ENCODE results near the gene PDE3A. TPM values are rescaled to one million over a fixed set of nuclear protein-coding genes. Genes with fewer than 3 reads are reported as not detected.

PDE3A gene
- polyA plus RNA-seq, 3 donors: 0.10 TPM; not detected in 2

GRCh38 chr12:20424841-20425240, 56.5 kb downstream of the PDE3A start:
- H3K9ac ChIP-seq (ENCODE audit: insufficient read depth, low read length, poor library complexity, severe bottlenecking): no peak overlapping the region
- DNase-seq: no peak
- Mint-ChIP-seq H3K9me3 (no peaks in the 10 kb centered on the region), H3K4me1 (peaks cover 7% of the 10 kb centered on the region), H3K36me3 (no peaks in the 10 kb centered on the region), H3K4me3 (no peak overlapping the region), H3K27ac (no peak overlapping the region), H3K27me3 (ENCODE audit: low read depth in 3 of 3) (no peaks in the 10 kb centered on the region)
- no peaks in the 10 kb centered on the region for H4K20me1 ChIP-seq (ENCODE audit: insufficient read depth, low read length)
- no peaks in the 10 kb centered on the region for H3K4me1 ChIP-seq (ENCODE audit: control insufficient read depth in 1 of 2, insufficient read depth in 2 of 2, low read length in 2 of 2)
- intact Hi-C loops (cut with micrococcal nuclease): no loop called here
- no peak overlapping the region for H2AFZ ChIP-seq (ENCODE audit: insufficient read depth, low read depth, low read length, poor library complexity, severe bottlenecking)
- H3K79me2 ChIP-seq (ENCODE audit: insufficient read depth, low read length): no peaks in the 10 kb centered on the region
- no peaks in the 10 kb centered on the region for H3K36me3 ChIP-seq (replicated peaks in 1 of 2; ENCODE audit: control insufficient read depth in 1 of 2, insufficient read depth in 2 of 2, low read length in 2 of 2)
- no peak overlapping the region for H3K4me2 ChIP-seq (replicated peaks; ENCODE audit: extremely low read depth, low read length, poor library complexity, severe bottlenecking)
- no peaks in the 10 kb centered on the region for H3K9me3 ChIP-seq (replicated peaks in 1 of 2; ENCODE audit: control insufficient read depth in 1 of 2, insufficient read depth in 1 of 2, low read length in 2 of 2)
- H3K27ac ChIP-seq (ENCODE audit: low read depth in 1 of 2, low read length in 2 of 2): no peak overlapping the region
- no peak overlapping the region for H3K4me3 ChIP-seq (replicated peaks in 1 of 3; ENCODE audit: low read depth in 2 of 3, low read length in 3 of 3)
- no peaks in the 10 kb centered on the region for H3K27me3 ChIP-seq (ENCODE audit: control insufficient read depth in 2 of 2, insufficient read depth in 2 of 2, low read length in 2 of 2)
- WGBS (ENCODE audit: insufficient coverage): 94% methylated on average over 2 of the region's 4 CpGs
- no peak for TF ChIP-seq CTCF (IDR thresholded peaks at IDR 0.05)

GRCh38 chr12:20426191-20426590, 57.9 kb downstream of the PDE3A start:
- no peak overlapping the region for H3K4me2 ChIP-seq (replicated peaks; ENCODE audit: extremely low read depth, low read length, poor library complexity, severe bottlenecking)
- H3K27ac ChIP-seq (ENCODE audit: low read depth in 1 of 2, low read length in 2 of 2): no peak overlapping the region
- no peak overlapping the region for H3K4me3 ChIP-seq (replicated peaks in 1 of 3; ENCODE audit: low read depth in 2 of 3, low read length in 3 of 3)
- no CpG with 5 or more reads among the region's 5 CpGs for whole genome bisulfite sequencing (ENCODE audit: insufficient coverage)
- peaks cover 7% of the 10 kb centered on the region for H3K4me1 Mint-ChIP-seq
- no peaks in the 10 kb centered on the region for H3K4me1 ChIP-seq (ENCODE audit: control insufficient read depth in 1 of 2, insufficient read depth in 2 of 2, low read length in 2 of 2)
- H3K36me3 Mint-ChIP-seq: no peaks in the 10 kb centered on the region
- H3K79me2 ChIP-seq (ENCODE audit: insufficient read depth, low read length): no peaks in the 10 kb centered on the region
- no peak for DNase-seq
- no peaks in the 10 kb centered on the region for H3K9me3 Mint-ChIP-seq
- TF ChIP-seq CTCF (IDR thresholded peaks at IDR 0.05): no peak
- no peak overlapping the region for H3K4me3 Mint-ChIP-seq
- no peak overlapping the region for H3K27ac Mint-ChIP-seq
- no peak overlapping the region for H2AFZ ChIP-seq (ENCODE audit: insufficient read depth, low read depth, low read length, poor library complexity, severe bottlenecking)
- no peaks in the 10 kb centered on the region for H4K20me1 ChIP-seq (ENCODE audit: insufficient read depth, low read length)
- intact Hi-C loops (cut with micrococcal nuclease): no loop called here
- no peaks in the 10 kb centered on the region for H3K27me3 ChIP-seq (ENCODE audit: control insufficient read depth in 2 of 2, insufficient read depth in 2 of 2, low read length in 2 of 2)
- no peak overlapping the region for H3K9ac ChIP-seq (ENCODE audit: insufficient read depth, low read length, poor library complexity, severe bottlenecking)
- no peaks in the 10 kb centered on the region for H3K9me3 ChIP-seq (replicated peaks in 1 of 2; ENCODE audit: control insufficient read depth in 1 of 2, insufficient read depth in 1 of 2, low read length in 2 of 2)
- no peaks in the 10 kb centered on the region for H3K27me3 Mint-ChIP-seq (ENCODE audit: low read depth in 3 of 3)
- no peaks in the 10 kb centered on the region for H3K36me3 ChIP-seq (replicated peaks in 1 of 2; ENCODE audit: control insufficient read depth in 1 of 2, insufficient read depth in 2 of 2, low read length in 2 of 2)

Measured in CD14-positive monocyte (primary cell).